Liver (tissue), 9 donors: ENCODE measurements around the gene LRRC8A. TPM values are rescaled to one million over a fixed set of nuclear protein-coding genes. Genes with fewer than 3 reads are reported as not detected.

ENCODE experiments used
- DNase-seq: peaks from one replicate; pipeline ENCODE4 v3.0.0-alpha.2; 2017; ENCODE audit warnings: low spot score
- H3K27ac ChIP-seq, 2 donors: one replicate each; pipeline ENCODE4 v1.7.0; 2013; ENCODE audit warnings: inconsistent platforms in 2 of 2, low read length in 2 of 2, control low read depth in 1 of 2, low read depth in 1 of 2, mild to moderate bottlenecking in 1 of 2
- H3K27me3 ChIP-seq, 4 donors: one replicate each; pipeline versions ENCODE4 v1.6.1 to v1.7.0; 2013; ENCODE audit warnings: low read length in 3 of 4, inconsistent platforms in 1 of 4, mild to moderate bottlenecking in 1 of 4, moderate library complexity in 1 of 4; ENCODE audit not compliant: control insufficient read depth in 4 of 4, insufficient read depth in 4 of 4
- H3K36me3 ChIP-seq, 4 donors: one replicate each; pipeline versions ENCODE4 v1.6.1 to v1.7.0; 2013; ENCODE audit warnings: low read length in 3 of 4, mild to moderate bottlenecking in 3 of 4, low read depth in 1 of 4, moderate library complexity in 1 of 4; ENCODE audit not compliant: control insufficient read depth in 4 of 4, insufficient read depth in 3 of 4
- H3K4me1 ChIP-seq, 4 donors: one replicate each; pipeline versions ENCODE4 v1.6.1 to v1.7.0; 2013; ENCODE audit warnings: low read length in 3 of 4, mild to moderate bottlenecking in 3 of 4, moderate library complexity in 1 of 4; ENCODE audit not compliant: control insufficient read depth in 4 of 4, insufficient read depth in 4 of 4
- H3K4me3 ChIP-seq, 3 donors: one replicate each; pipeline versions ENCODE4 v1.6.1 to v1.7.0; 2013; ENCODE audit warnings: low read length in 3 of 3, control low read depth in 1 of 3, low read depth in 1 of 3, mild to moderate bottlenecking in 1 of 3
- H3K9ac ChIP-seq, 2 donors: one replicate each; pipeline ENCODE4 v1.7.0; 2013; ENCODE audit warnings: low read length in 2 of 2, mild to moderate bottlenecking in 2 of 2, moderate library complexity in 2 of 2, control low read depth in 1 of 2, low read depth in 1 of 2
- H3K9me3 ChIP-seq, 4 donors: one replicate each; pipeline versions ENCODE4 v1.6.1 to v1.7.0; 2013; ENCODE audit warnings: low read length in 3 of 4; ENCODE audit not compliant: control insufficient read depth in 4 of 4
- ATF3 ChIP-seq: IDR thresholded peaks from 2 replicates; pipeline ENCODE4 v1.6.1; 2016; ENCODE audit warnings: antibody characterized with exemption
- EGR1 ChIP-seq, 2 donors: IDR thresholded peaks; 2 replicates each; pipeline ENCODE4 v1.6.1; 2016 to 2018; ENCODE audit warnings: antibody characterized with exemption in 2 of 2, low read depth in 2 of 2
- FOXA1 ChIP-seq: IDR thresholded peaks from 2 replicates; pipeline ENCODE4 v1.6.1; 2016; ENCODE audit warnings: antibody characterized with exemption
- FOXA2 ChIP-seq: IDR thresholded peaks from 2 replicates; pipeline ENCODE4 v1.6.1; 2016; ENCODE audit warnings: antibody characterized with exemption
- GABPA ChIP-seq, 2 donors: IDR thresholded peaks in 1 of 2; conservative IDR thresholded peaks in 1 of 2; 2 replicates each; pipeline ENCODE4 v1.6.1; 2016; ENCODE audit warnings: antibody characterized with exemption in 2 of 2, mild to moderate bottlenecking in 1 of 2, moderate library complexity in 1 of 2
- HNF4A ChIP-seq, 2 donors: conservative IDR thresholded peaks; 2 replicates each; pipeline ENCODE4 v1.6.1; 2016; ENCODE audit warnings: antibody characterized with exemption in 2 of 2, mild to moderate bottlenecking in 2 of 2
- HNF4G ChIP-seq: IDR thresholded peaks from 2 replicates; pipeline ENCODE4 v1.6.1; 2016; ENCODE audit warnings: antibody characterized with exemption
- JUND ChIP-seq, 2 donors: IDR thresholded peaks; 2 replicates each; pipeline ENCODE4 v1.6.1; 2016; ENCODE audit warnings: antibody characterized with exemption in 2 of 2
- NR2F2 ChIP-seq: IDR thresholded peaks from 2 replicates; pipeline ENCODE4 v1.6.1; 2016; ENCODE audit warnings: antibody characterized with exemption
- RAD21 ChIP-seq, 2 donors: IDR thresholded peaks; 2 replicates each; pipeline ENCODE4 v1.6.1; 2016; ENCODE audit warnings: antibody characterized with exemption in 2 of 2, mild to moderate bottlenecking in 2 of 2
- REST ChIP-seq: IDR thresholded peaks from 2 replicates; pipeline ENCODE4 v1.6.1; 2016; ENCODE audit warnings: antibody characterized with exemption, mild to moderate bottlenecking
- RXRA ChIP-seq, 2 donors: IDR thresholded peaks; 2 replicates each; pipeline ENCODE4 v1.6.1; 2017 to 2018; ENCODE audit warnings: antibody characterized with exemption in 2 of 2, mild to moderate bottlenecking in 1 of 2
- SP1 ChIP-seq: IDR thresholded peaks from 2 replicates; pipeline ENCODE4 v1.6.1; 2018; ENCODE audit warnings: antibody characterized with exemption, mild to moderate bottlenecking
- TAF1 ChIP-seq: conservative IDR thresholded peaks from 2 replicates; pipeline ENCODE4 v1.6.1; 2016; ENCODE audit warnings: antibody characterized with exemption, mild to moderate bottlenecking
- YY1 ChIP-seq: IDR thresholded peaks from 2 replicates; pipeline ENCODE4 v1.6.1; 2016; ENCODE audit warnings: antibody characterized with exemption, mild to moderate bottlenecking
- WGBS: extraction: QIAGEN DNeasy Blood & Tissue Kit; methylation state at CpG from one replicate; pipeline ENCODE4 v1.1.7; 2013; 5-methylcytosine and 5-hydroxymethylcytosine counted together
- polyA plus RNA-seq, 2 donors: library from polyadenylated mRNA; stranded (reverse) in 1 of 2; unstranded in 1 of 2; fragments of 200-250 nt in 1 of 2; fragments of >200 nt in 1 of 2; fragmentation: Nextera tagmentation in 1 of 2; extraction: Ambion mirVana in 1 of 2; gene quantifications; one replicate each; pipeline versions ENCODE4 v1.2.1 to v1.2.3, GENCODE V29; 2013 to 2015
- total RNA-seq, 2 donors: library from RNA; depleted of rRNA; stranded (reverse); fragments of >200 nt; gene quantifications; one replicate each; pipeline ENCODE4 v1.2.3, GENCODE V29; 2014
- TF ChIP-seq, protein P1 (sequence below): IDR thresholded peaks from 2 replicates; pipeline ENCODE4 v1.6.1; 2016; ENCODE audit warnings: antibody characterized with exemption
- TF ChIP-seq, protein P2 (sequence below): IDR thresholded peaks from 2 replicates; pipeline ENCODE4 v1.6.1; 2016; ENCODE audit warnings: antibody characterized with exemption
- TF ChIP-seq, protein P3 (sequence below): fragments of 150-350 bp; IDR thresholded peaks from 2 replicates; pipeline ENCODE4 v1.5.1; 2017; ENCODE audit warnings: improper control_type of control experiment, low read depth, low read length; ENCODE audit not compliant: missing input control
- donor health status: healthy.
- donor health status: healthy.
- donor health status: healthy.
- donor health status: healthy.
- donor health status: healthy.

LRRC8A gene
- total and polyA plus RNA-seq, 4 donors, result 14.6 to 22.8 (median 17.9) TPM

DNA sequence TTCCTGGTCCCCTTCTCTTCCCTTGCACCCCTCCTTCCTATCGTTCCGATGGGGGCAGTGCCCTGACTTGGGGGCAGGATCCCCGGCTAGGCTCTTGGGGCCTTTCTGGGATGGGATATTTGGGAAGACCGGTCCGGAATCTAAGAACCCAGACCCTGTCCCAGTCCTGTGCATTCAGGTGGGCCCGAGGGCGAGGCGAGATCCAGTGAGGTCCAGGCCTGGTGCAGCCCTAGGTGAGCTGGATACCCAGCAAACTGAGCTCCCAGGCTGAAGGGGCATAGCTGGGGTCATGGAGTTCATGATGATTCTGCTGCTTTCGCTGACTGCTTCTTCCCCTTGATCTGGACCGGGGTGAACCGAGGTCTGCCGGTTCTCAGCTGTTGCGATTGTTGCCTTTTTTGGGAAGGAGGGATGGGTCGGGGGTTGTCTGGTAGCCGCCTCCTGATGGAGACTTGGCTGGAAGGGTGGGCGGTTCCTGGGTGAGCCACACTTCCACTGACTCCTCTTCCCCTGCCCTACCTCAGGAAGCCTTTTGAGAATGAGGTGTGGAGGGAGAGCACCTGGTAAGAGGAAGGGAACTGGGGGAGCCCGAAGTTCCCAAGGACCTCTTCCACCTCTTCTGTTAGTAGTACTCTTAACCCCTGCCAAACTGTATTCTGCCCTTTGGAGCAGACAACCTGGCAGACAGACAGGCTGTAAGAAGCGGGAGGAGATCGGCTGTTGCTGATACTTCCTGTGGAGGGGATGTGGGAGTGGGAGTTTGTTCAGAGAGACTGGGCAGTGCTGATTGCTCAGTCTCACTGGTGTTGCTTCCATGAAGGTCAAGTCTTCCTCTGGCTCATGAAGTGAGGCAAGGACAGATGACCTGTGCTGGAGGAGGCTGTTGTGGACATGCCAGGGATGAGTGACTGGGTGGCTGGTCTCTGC lies 1.0 kb downstream of the LRRC8A start:
- Histone ChIP-seq H3K9me3 (no peaks in the 10 kb centered on the region), H3K27me3 (no peaks in the 10 kb centered on the region), H3K4me3 (peak overlapping the region; percentile 79 to 90 (median 87)), H3K36me3 (peaks cover 7 to 17% (median 11%) of the 10 kb centered on the region in 4 donors), H3K27ac (peak overlapping the region; percentile 75 to 85), H3K4me1 (peaks cover 12 to 49% (median 38%) of the 10 kb centered on the region in 4 donors), H3K9ac (peak overlapping the region; percentile 84 to 96)
- WGBS, result under 1% methylated on average over 19 of the region's 19 CpGs
- DNase-seq, result no peak
- TF ChIP-seq, protein P1, sequence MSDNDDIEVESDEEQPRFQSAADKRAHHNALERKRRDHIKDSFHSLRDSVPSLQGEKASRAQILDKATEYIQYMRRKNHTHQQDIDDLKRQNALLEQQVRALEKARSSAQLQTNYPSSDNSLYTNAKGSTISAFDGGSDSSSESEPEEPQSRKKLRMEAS, result no peak
- TF ChIP-seq, protein P2, sequence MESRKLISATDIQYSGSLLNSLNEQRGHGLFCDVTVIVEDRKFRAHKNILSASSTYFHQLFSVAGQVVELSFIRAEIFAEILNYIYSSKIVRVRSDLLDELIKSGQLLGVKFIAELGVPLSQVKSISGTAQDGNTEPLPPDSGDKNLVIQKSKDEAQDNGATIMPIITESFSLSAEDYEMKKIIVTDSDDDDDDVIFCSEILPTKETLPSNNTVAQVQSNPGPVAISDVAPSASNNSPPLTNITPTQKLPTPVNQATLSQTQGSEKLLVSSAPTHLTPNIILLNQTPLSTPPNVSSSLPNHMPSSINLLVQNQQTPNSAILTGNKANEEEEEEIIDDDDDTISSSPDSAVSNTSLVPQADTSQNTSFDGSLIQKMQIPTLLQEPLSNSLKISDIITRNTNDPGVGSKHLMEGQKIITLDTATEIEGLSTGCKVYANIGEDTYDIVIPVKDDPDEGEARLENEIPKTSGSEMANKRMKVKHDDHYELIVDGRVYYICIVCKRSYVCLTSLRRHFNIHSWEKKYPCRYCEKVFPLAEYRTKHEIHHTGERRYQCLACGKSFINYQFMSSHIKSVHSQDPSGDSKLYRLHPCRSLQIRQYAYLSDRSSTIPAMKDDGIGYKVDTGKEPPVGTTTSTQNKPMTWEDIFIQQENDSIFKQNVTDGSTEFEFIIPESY, result no peak
- TF ChIP-seq ATF3 (no peak), FOXA1 (no peak), NR2F2 (no peak), HNF4G (no peak), REST (no peak), RAD21 (IDR thresholded peaks at IDR 0.05) (peak in 1 of 2 donors; percentile 1), YY1 (no peak), SP1 (no peak), TAF1 (no peak), JUND (IDR thresholded peaks at IDR 0.05) (no peak), RXRA (IDR thresholded peaks at IDR 0.05) (peak; percentile 13 to 34), FOXA2 (no peak), HNF4A (conservative IDR thresholded peaks at IDR 0.05) (peak; percentile 50 to 57), GABPA (IDR thresholded peaks at IDR 0.05 in 1 of 2, conservative IDR thresholded peaks at IDR 0.05 in 1 of 2) (no peak), EGR1 (IDR thresholded peaks at IDR 0.05; ENCODE audit: low read depth in 2 of 2) (no peak)
- TF ChIP-seq, protein P3, sequence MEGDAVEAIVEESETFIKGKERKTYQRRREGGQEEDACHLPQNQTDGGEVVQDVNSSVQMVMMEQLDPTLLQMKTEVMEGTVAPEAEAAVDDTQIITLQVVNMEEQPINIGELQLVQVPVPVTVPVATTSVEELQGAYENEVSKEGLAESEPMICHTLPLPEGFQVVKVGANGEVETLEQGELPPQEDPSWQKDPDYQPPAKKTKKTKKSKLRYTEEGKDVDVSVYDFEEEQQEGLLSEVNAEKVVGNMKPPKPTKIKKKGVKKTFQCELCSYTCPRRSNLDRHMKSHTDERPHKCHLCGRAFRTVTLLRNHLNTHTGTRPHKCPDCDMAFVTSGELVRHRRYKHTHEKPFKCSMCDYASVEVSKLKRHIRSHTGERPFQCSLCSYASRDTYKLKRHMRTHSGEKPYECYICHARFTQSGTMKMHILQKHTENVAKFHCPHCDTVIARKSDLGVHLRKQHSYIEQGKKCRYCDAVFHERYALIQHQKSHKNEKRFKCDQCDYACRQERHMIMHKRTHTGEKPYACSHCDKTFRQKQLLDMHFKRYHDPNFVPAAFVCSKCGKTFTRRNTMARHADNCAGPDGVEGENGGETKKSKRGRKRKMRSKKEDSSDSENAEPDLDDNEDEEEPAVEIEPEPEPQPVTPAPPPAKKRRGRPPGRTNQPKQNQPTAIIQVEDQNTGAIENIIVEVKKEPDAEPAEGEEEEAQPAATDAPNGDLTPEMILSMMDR, result no peak
